ENCODE results near the gene CCDC157. TPM values are rescaled to one million over a fixed set of nuclear protein-coding genes. Genes with fewer than 3 reads are reported as not detected.

CCDC157 gene
- total RNA-seq, 4 donors from 2014 or later: 1.4 to 5.2 (median 3.3) TPM

DNA sequence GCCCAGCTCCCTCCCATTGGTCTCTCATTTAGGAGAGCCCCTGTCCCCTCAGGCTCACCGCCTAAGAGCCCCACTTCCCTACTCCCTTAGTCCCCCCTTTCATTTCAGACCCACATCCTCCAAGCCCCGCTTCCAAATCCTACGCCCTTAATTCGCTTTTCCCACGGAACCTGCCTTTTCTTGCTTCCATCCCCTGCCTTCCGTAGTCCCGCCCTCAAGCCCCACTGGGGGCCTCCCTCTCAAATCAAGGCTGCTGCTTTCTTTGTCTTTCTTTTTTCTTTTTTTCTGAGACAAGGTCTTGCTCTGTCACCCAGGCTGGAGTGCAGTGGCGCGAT lies 396 bp downstream of the CCDC157 start:
- in situ Hi-C loops (cut with MboI; ENCODE audit: low pct_ligation_motif_present in 1 of 4, low pct_unique_long_range_greater_than_20kb in 1 of 4, low sequenced_read_pairs in 3 of 4) (loop anchor here in 1 of 4 donors (25.0 kb wide), 1 partner anchor 245 kb away; no protein-coding TSS in a partner anchor), intact Hi-C loops (cut with DNase I; ENCODE audit: low total_unique reads) (loop anchor here (2.0 to 10.0 kb wide), 2 partner anchors 68 to 92 kb away; partner anchors contain the start of genes CASTOR1 and OSM)
- Histone ChIP-seq H3K27me3 (no peaks in the 10 kb centered on the region), H3K4me3 (peak overlapping the region; percentile 55 to 84 (median 70)), H3K4me1 (peaks cover 15 to 34% (median 25%) of the 10 kb centered on the region in 4 donors), H3K9me3 (no peaks in the 10 kb centered on the region), H3K36me3 (peaks cover 0 to 9% (median 4%) of the 10 kb centered on the region in 4 donors), H3K27ac (peak overlapping the region; percentile 94 to 96 (median 95))
- 3 to 4% methylated on average over 9 of the region's 9 CpGs for WGBS, 2 donors (ENCODE audit: low coverage in 1 of 2)
- no peak for DNase-seq
- TF ChIP-seq EP300 (IDR thresholded peaks at IDR 0.05; ENCODE audit: low read depth): no peak
- no peak for TF ChIP-seq POLR2AphosphoS5 (IDR thresholded peaks at IDR 0.05)

DNA sequence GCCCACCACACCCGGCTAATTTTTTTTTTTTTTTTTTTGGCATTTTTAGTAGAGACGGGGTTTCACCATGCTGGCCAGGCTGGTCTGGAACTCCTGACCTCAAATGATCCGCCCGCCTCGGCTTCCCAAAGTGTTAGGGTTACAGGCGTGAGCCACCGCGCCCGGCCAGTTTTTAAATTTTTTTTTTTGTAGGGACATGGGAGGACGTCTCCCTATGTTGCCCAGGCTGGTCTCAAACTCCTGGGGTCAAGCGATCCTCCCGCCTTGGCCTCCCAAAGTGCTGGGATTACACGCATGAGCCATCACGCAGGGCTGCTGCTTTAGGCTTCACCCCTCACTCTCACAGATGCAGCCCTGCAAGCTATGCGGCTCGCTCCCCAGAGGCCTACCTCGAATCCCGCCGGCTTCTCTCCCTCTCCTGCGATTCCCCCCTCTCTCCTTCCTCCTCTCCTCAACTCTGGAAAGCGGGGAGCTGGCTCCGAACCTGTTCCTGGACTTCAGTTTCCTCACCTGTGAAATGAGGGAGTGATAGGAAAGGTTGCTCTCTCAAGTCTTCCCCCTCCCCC lies 926 bp downstream of the CCDC157 start:
- DNase-seq: no peak
- H3K9me3 ChIP-seq: no peaks in the 10 kb centered on the region
- no peak overlapping the region for H3K27ac ChIP-seq
- H3K4me3 ChIP-seq: peak overlapping the region in 1 of 4 donors; percentile 84
- in situ Hi-C loops (cut with MboI; ENCODE audit: low pct_ligation_motif_present in 1 of 4, low pct_unique_long_range_greater_than_20kb in 1 of 4, low sequenced_read_pairs in 3 of 4): loop anchor here in 1 of 4 donors (25.0 kb wide), 1 partner anchor 245 kb away; no protein-coding TSS in a partner anchor
- intact Hi-C loops (cut with DNase I; ENCODE audit: low total_unique reads): loop anchor here (2.0 to 10.0 kb wide), 2 partner anchors 69 to 93 kb away; partner anchors contain the start of genes CASTOR1 and OSM
- H3K27me3 ChIP-seq: no peaks in the 10 kb centered on the region
- peaks cover 15 to 34% (median 25%) of the 10 kb centered on the region in 4 donors for H3K4me1 ChIP-seq
- peaks cover 0 to 4% (median 1%) of the 10 kb centered on the region in 4 donors for H3K36me3 ChIP-seq
- WGBS, 2 donors (ENCODE audit: low coverage in 1 of 2): 0 to 74% methylated on average over 1 to 22 of the region's 22 CpGs
- TF ChIP-seq POLR2A (IDR thresholded peaks at IDR 0.05) (no peak), EP300 (IDR thresholded peaks at IDR 0.05; ENCODE audit: low read depth) (no peak), POLR2AphosphoS5 (IDR thresholded peaks at IDR 0.05) (no peak)
- TF ChIP-seq, protein P1, sequence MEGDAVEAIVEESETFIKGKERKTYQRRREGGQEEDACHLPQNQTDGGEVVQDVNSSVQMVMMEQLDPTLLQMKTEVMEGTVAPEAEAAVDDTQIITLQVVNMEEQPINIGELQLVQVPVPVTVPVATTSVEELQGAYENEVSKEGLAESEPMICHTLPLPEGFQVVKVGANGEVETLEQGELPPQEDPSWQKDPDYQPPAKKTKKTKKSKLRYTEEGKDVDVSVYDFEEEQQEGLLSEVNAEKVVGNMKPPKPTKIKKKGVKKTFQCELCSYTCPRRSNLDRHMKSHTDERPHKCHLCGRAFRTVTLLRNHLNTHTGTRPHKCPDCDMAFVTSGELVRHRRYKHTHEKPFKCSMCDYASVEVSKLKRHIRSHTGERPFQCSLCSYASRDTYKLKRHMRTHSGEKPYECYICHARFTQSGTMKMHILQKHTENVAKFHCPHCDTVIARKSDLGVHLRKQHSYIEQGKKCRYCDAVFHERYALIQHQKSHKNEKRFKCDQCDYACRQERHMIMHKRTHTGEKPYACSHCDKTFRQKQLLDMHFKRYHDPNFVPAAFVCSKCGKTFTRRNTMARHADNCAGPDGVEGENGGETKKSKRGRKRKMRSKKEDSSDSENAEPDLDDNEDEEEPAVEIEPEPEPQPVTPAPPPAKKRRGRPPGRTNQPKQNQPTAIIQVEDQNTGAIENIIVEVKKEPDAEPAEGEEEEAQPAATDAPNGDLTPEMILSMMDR (IDR thresholded peaks at IDR 0.05): no peak

DNA sequence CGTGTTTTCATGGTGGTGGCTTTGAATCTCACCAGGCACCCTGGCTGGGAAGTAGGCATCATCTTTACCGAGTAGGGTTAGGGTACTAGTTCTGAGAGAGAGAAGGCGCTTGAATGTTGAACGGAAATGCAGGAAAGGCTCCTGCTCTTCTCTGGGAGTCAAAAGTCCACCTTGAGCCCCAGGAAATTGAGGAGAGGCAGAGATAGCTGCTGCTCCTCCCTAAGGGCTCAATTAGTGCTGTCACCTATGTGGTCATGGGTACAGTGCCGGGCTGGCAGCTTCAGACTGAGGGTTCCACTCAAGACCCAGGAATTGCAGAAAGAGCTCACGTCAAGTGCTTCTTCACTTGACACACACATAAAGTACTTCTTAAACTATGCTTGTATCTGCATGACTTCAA lies 1.7 kb downstream of the CCDC157 start:
- WGBS, 2 donors (ENCODE audit: low coverage in 1 of 2): 86 to 96% methylated on average over 2 to 6 of the region's 6 CpGs
- intact Hi-C loops (cut with DNase I; ENCODE audit: low total_unique reads) (loop anchor here (10.0 kb wide), 1 partner anchor 94 kb away; the partner anchor contains the start of gene OSM), in situ Hi-C loops (cut with MboI; ENCODE audit: low pct_ligation_motif_present in 1 of 4, low pct_unique_long_range_greater_than_20kb in 1 of 4, low sequenced_read_pairs in 3 of 4) (loop anchor here in 1 of 4 donors (25.0 kb wide), 1 partner anchor 246 kb away; no protein-coding TSS in a partner anchor)
- DNase-seq: no peak
- Histone ChIP-seq H3K9me3 (no peaks in the 10 kb centered on the region), H3K27me3 (no peaks in the 10 kb centered on the region), H3K4me3 (no peak overlapping the region), H3K4me1 (peaks cover 15 to 33% (median 25%) of the 10 kb centered on the region in 4 donors), H3K27ac (no peak overlapping the region), H3K36me3 (no peaks in the 10 kb centered on the region)
- TF ChIP-seq POLR2AphosphoS5 (IDR thresholded peaks at IDR 0.05) (no peak), EP300 (IDR thresholded peaks at IDR 0.05; ENCODE audit: low read depth) (no peak), POLR2A (IDR thresholded peaks at IDR 0.05) (no peak)
- TF ChIP-seq, protein P1 (IDR thresholded peaks at IDR 0.05): no peak

DNA sequence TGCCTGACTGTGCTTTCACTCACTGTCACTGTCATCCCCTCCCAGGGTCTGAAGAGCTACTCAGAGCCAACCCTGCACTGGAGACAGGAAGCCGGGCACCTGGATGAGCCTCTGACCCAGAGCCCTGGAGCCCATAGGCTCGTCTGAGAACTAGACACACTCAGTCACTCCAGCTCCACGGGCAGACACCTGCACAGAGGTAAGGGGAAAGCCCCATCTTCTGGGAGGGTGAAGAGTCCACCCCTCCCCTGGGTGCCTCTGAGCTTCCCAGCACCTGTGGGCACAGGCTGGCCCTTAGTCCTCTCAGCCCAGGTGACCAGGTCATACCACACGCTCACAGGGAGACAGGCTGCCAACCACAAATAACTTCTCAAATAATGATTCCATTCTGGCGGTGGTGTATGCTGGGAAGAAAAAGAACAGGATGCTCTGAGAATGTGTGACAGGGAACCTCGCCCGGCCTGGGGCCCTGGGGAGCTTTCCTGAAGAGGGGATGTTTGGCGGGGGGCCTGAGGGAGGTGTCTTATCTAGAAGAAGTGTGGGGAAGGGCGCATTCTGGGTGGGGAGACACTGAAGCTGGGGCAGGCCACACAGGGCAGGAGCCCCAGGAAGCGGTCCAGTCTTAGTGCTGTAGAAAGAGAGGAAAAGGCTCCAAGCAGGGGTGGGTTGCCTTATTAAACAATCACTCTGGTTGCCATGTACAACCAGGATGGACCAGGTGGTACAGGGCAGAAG lies 5.3 kb downstream of the CCDC157 start:
- H3K9me3 ChIP-seq: no peaks in the 10 kb centered on the region
- H3K27me3 ChIP-seq: no peaks in the 10 kb centered on the region
- DNase-seq: no peak
- no peak overlapping the region for H3K4me3 ChIP-seq
- 84 to 86% methylated on average over 4 to 10 of the region's 10 CpGs for WGBS, 2 donors (ENCODE audit: low coverage in 1 of 2)
- H3K4me1 ChIP-seq: peaks cover 0 to 7% (median 6%) of the 10 kb centered on the region in 4 donors
- intact Hi-C loops (cut with DNase I; ENCODE audit: low total_unique reads) (no loop called here), in situ Hi-C loops (cut with MboI; ENCODE audit: low pct_ligation_motif_present in 1 of 4, low pct_unique_long_range_greater_than_20kb in 1 of 4, low sequenced_read_pairs in 3 of 4) (loop anchor here in 1 of 4 donors (25.0 kb wide), 1 partner anchor 250 kb away; no protein-coding TSS in a partner anchor)
- no peak for TF ChIP-seq POLR2AphosphoS5 (IDR thresholded peaks at IDR 0.05)
- TF ChIP-seq, protein P1 (IDR thresholded peaks at IDR 0.05): no peak
- no peak for TF ChIP-seq POLR2A (IDR thresholded peaks at IDR 0.05)
- TF ChIP-seq EP300 (IDR thresholded peaks at IDR 0.05; ENCODE audit: low read depth): no peak
- H3K27ac ChIP-seq: no peak overlapping the region
- no peaks in the 10 kb centered on the region for H3K36me3 ChIP-seq

Measured in transverse colon (tissue), 4 donors.